AG08395 (cell line): ENCODE data around the gene EIF2AK3.
"Not testable (repeated sequence)": the region's sequence is repeated elsewhere in the genome, so short reads cannot be mapped to it uniquely, and the experiment has no call there.

Experiments used
- DNase-seq: peaks from one replicate; pipeline ENCODE4 v3.0.0; 2012; ENCODE audit warnings: mixed read lengths, low spot score

Gene EIF2AK3

DNA sequence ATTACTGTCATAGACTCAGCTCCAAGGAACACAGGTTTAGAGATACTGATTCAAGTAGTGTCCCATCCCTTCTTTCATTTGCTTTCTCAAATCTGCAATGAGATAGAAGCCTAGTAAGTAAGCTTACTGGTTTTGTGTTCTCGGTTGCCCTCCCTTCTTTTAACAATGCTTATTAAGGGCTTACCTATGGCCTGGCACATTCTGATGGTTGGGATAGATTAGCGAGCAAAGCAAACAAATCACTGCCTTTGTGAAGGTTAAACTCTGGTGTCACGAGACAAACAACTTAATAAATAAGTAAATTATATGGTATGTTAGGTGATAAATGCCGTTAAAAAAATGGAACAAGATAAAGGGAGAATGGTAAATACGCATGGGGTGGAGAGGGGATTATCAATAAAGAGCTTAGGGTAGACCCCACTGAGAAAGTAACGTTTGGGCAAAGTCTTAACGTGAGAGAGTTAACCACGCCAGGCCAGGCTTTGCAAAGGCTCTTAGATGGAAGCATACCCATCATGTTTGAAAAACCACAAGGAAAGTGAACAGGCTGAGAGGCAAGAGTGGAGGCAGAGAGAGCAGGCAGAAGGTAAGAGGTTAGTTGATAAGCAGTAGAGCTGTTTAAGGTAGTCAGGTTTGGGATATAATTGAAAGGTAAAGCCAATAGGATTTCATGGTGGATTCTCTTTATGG lies 31.0 kb downstream of the EIF2AK3 start:
- no peak for DNase-seq

DNA sequence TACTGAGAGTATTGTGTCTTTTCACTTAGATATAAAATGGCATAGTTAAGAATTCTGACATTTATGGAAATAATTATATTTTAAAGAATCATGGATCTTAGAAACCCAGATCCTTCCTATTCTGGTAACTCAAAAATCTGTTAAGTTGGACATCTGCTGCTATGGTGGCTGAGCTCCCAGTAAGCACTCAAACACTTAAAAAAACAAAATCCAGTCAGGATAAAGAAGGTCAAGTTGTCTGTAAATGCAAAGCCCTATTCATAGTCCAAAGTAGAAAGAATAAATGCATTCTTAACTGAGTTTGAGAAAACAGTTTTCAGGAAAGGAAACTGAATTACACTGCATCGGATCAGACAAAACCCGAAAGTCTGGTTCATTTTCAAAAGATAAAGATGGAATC lies 35.6 kb downstream of the EIF2AK3 start:
- no peak for DNase-seq

GRCh38 chr2:88590998-88591613 lies 36.2 kb downstream of the EIF2AK3 start:
- DNase-seq, result peak; percentile 72

DNA sequence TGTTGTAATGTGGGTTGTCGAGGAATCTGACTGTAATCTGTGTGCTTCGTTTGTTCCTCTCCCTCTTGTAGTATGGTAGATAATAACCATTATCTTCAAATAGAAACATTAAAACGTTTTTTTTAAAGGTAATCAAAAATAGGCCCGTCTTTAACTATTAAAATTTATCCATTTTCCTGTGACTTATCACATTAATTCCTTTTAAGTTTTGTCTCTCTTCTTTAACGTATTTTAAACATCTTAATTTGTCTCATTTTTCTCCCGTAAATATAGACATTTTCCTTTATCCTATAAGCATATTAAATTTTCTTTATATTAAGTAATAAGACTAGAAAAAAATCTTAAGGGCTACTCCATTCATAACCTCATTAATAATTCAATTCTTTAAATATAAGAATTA lies 41.3 kb downstream of the EIF2AK3 start:
- DNase-seq, result no peak

DNA sequence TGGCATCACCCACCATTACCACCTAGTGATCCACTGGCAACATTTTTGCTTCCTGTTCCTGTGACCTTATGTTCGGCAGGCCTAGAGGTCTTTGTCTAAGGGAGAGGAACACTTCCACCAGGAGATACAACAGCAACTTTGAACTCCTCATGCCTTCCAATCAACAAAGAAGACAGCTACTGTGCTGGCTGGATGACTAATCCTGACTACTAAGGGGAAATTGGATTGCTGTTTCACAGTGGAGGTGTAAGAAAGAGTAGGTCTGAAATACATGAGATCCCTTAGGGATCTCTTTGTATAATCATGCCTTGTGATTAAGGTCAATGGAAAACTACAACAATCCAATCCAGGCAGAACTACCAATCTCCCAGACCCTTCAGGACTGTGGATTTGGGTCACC lies 45.2 kb downstream of the EIF2AK3 start:
- DNase-seq, result no peak

GRCh38 chr2:88580088-88580487 lies 47.2 kb downstream of the EIF2AK3 start:
- DNase-seq, result no peak

GRCh38 chr2:88575630-88576029 lies 51.6 kb downstream of the EIF2AK3 start:
- DNase-seq, result no peak

GRCh38 chr2:88575051-88575450 lies 52.2 kb downstream of the EIF2AK3 start:
- peak; percentile 11 for DNase-seq

- no peak for DNase-seq
Observed at GRCh38 chr2:88574445-88574844, 52.8 kb downstream of the EIF2AK3 start.

- no peak for DNase-seq
Observed at GRCh38 chr2:88568179-88568578, 59.1 kb downstream of the EIF2AK3 start.

DNA sequence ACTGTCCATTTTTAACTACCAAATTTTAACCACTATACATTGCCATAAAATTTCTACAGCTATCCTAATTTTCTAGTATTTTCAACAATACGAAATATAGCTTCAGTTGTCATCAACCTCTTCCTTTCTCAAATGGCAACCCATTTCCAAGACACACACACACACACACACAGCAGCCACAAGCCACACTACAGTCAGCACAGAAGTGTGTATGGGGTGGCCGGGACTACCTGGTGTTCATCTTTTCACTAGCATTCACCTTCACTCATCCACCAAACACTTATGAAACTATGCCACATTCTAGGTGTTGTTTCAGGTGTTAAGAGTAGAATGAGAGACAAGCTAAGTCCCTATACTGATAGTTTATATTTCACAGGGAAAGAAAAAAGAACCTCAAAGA lies 62.9 kb downstream of the EIF2AK3 start:
- DNase-seq, result no peak

- DNase-seq, result no peak
Observed at GRCh38 chr2:88563129-88563528, 64.1 kb downstream of the EIF2AK3 start.

DNA sequence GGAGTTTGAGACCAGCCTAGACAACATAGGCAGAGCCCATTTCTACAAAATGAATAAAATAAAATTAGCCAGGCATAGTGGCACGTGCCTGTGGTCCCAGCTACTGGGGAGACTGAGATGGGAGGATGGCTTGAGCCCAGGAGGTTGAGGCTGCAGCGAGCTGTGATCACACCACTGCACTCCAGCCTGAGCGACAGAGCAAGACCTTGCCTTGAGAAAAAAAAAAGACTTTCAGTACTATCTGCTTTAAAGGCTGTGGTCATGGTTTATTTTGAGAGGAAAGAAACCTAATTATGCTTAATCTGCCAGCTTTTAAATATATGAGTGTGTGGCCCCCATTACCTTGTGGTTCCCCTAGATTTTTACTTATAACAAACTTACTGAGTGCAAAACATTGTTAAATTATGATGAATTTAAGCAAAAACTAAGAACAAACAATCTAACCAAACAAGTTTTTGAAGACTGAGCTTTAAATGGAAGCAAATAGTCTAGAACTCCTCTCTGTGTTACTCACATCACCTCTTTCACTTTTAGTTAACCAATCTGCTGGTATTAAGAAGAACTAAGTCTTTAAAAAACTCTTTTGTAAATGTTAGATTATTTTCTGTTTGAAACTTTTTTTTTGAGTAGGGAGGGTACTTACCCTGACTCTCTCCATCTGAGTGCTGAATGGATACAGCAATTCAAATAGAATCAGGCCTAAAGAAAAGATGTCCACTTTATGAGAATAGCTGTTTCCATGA lies 65.4 kb downstream of the EIF2AK3 start:
- no peak for DNase-seq

DNA sequence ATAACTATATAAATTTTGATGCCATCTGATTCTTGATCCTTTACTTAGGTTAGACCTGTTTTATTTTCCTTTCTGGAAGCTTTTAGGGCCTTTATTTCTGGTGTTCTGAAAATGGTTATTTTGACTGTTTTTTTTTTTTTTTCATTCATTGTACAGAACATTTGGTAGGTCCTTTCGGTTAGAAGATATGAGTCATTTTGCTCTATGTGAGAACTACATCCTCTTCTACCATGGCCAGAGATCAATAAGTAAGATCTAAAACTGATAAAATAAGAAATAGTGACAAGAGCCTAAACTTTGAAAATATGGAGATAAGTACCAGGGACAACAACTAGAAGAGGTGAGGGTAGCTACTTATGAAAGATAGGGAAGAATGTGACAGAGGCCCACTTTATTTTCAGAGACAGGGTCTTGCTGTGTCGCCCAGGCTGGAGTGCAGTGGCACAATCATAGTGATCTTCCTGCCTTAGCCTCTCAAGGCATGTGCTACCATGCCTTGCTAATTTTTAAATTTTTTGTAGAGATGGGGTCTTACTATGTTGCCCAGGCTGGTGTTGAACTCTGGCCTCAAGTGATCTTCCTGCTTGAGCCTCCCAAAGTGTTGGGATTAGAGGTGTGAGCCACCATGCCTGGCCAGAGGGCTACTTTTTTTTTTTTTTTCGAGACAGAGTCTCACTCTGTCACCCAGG lies 66.5 kb downstream of the EIF2AK3 start:
- no peak for DNase-seq

GRCh38 chr2:88557290-88557689 lies 70.0 kb downstream of the EIF2AK3 start:
- no peak for DNase-seq

DNA sequence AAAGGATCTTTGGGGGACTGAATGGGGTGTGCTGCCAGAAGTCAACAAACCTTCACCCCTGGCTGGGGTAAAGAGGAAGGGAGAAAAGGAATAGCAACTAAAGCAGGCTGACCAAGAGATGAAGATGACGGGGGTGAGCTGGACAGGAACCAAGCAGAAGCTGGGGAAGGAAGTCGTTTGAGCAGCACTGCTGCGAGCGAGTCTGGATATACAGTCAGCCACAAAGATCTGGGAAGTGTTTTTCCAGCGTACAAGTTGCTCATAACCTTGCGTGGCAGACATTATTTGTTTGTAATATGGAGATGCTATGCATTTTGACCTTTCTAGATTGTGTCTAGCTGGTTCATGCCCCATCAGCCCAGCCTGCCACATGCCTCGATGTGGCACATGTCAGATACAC lies 71.2 kb downstream of the EIF2AK3 start:
- no peak for DNase-seq

DNA sequence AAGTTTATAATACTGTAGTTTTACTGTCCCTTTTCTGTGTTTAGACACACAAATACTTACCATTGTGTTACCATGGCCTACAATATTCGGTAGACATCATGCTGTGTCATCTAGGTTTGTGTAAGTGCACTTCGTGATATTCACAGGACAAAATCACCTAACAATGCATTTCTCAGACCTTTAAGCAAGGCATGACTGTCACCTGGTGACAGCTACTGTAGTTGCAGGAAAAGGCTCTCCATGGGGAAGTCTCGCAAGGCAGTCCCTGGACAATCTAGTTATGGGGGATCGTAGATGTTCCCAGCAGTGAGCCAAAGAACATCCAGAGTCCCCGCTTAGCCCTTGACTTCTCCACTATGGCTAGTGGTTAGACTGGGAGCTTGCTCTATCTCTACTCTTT lies 73.1 kb downstream of the EIF2AK3 start:
- DNase-seq, result no peak

DNA sequence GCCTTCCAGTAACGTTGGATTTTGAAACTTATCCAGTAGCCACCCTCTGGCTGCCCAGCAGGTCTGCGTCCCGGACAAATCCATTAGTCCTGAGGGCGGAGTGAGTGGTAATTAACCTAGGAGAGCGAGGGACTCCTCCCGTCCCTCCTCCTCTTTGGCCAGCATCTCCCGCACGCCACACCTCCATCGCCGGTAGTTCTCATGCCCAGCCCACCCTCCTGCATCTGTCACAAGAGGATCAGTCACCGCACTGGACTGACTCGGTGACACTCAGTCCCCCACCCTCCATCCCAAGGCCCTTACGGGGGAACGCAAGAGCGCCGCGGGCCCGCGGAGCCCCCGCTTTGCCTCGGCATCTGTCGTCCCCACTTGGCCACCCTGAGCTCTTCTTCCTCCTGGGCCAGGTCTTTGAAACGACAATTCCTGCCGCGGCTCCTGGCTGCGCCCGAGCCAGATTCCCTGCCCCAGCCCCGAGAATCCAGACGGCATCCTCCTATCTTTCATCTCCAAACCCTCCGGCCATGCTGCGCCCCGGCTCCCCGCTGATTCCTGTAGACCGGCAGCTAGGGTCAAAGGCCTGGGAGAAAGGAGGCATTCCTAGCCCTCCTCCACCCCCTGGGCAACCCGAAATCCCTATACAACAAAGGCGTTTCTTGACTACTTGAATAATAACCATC lies 77.5 kb downstream of the EIF2AK3 start:
- peak; percentile 15 for DNase-seq

DNA sequence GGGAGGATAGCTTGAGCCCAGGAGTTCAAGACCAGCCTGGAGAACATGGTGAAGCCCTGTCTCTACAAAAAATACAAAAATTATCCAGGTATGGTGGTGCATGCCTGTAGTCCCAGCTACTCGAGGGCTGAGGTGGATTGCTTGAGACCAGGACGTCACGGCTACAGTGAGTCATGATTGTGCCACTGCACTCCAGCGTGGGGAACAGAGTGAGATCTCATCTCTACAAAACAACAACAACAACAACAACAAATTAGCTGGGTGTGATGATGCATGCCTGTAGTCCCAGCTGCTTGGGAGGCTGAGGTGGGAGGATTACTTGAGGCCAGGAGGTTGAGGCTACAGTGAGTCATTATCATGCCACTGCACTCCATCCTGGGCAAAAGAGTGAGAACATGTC lies 81.0 kb downstream of the EIF2AK3 start:
- DNase-seq, result not testable (repeated sequence)

- DNase-seq, result peak; percentile 35
Observed at GRCh38 chr2:88545118-88545517, 82.1 kb downstream of the EIF2AK3 start.

- DNase-seq, result no peak
Observed at GRCh38 chr2:88543541-88544057, 83.7 kb downstream of the EIF2AK3 start.

GRCh38 chr2:88542668-88543067 lies 84.6 kb downstream of the EIF2AK3 start:
- DNase-seq, result no peak
